GM21381 (cell line): Measurements from ENCODE around the gene GOLGA8T.
"Not testable (repeated sequence)": the region's sequence is repeated elsewhere in the genome, so short reads cannot be mapped to it uniquely, and the experiment has no call there.

Experiments
- ATAC-seq: cut with Tn5 transposase; IDR thresholded peaks from one replicate; pipeline ENCODE4 v1.9.1; 2021; ENCODE audit warnings: mild to moderate bottlenecking, moderate library complexity; ENCODE audit not compliant: unreplicated experiment

The GOLGA8T gene

GRCh38 chr15:30189754-30190153, 54.9 kb downstream of the GOLGA8T start:
- not testable (repeated sequence) for ATAC-seq

- not testable (repeated sequence) for ATAC-seq
Observed at GRCh38 chr15:30191143-30191542, 56.3 kb downstream of the GOLGA8T start.

- not testable (repeated sequence) for ATAC-seq
Observed at GRCh38 chr15:30191639-30192038, 56.8 kb downstream of the GOLGA8T start.

GRCh38 chr15:30192119-30192745, 57.4 kb downstream of the GOLGA8T start:
- ATAC-seq: not testable (repeated sequence)

- ATAC-seq: not testable (repeated sequence)
Observed at GRCh38 chr15:30192892-30193291, 58.0 kb downstream of the GOLGA8T start.
